Measurements from ENCODE around the gene MYH6. TPM values are rescaled to one million over a fixed set of nuclear protein-coding genes. Genes with fewer than 3 reads are reported as not detected.

Gene MYH6
- total RNA-seq, 2 donors from 2014 or later: 0.28 TPM; not detected in 1

GRCh38 chr14:23441076-23441475 is 33.0 kb upstream of the MYH6 start:
- H3K4me3 Mint-ChIP-seq: no peak overlapping the region
- ATAC-seq: no peak
- no peak for DNase-seq (ENCODE audit: low spot score)
- H3K9me3 Mint-ChIP-seq: no peaks in the 10 kb centered on the region
- peaks cover 0 to 3% of the 10 kb centered on the region in 2 donors for H3K4me1 Mint-ChIP-seq (ENCODE audit: low read depth in 2 of 2)
- no peak overlapping the region for H3K27ac Mint-ChIP-seq
- H3K27me3 Mint-ChIP-seq: peaks cover 27 to 28% of the 10 kb centered on the region in 2 donors
- H3K36me3 Mint-ChIP-seq: no peaks in the 10 kb centered on the region

- DNase-seq (ENCODE audit: low spot score) (no peak), ATAC-seq (no peak)
- no peak overlapping the region for H3K27ac Mint-ChIP-seq
- no peaks in the 10 kb centered on the region for H3K9me3 Mint-ChIP-seq
- peaks cover 0 to 3% of the 10 kb centered on the region in 2 donors for H3K4me1 Mint-ChIP-seq (ENCODE audit: low read depth in 2 of 2)
- peaks cover 27 to 31% of the 10 kb centered on the region in 2 donors for H3K27me3 Mint-ChIP-seq
- H3K4me3 Mint-ChIP-seq: no peak overlapping the region
- no peaks in the 10 kb centered on the region for H3K36me3 Mint-ChIP-seq
These were observed 31.2 kb upstream of the MYH6 start for GRCh38 chr14:23439107-23439835.

- peaks cover 26 to 28% of the 10 kb centered on the region in 2 donors for H3K27me3 Mint-ChIP-seq
- DNase-seq (ENCODE audit: low spot score) (no peak), ATAC-seq (no peak)
- H3K36me3 Mint-ChIP-seq: no peaks in the 10 kb centered on the region
- no peak overlapping the region for H3K4me3 Mint-ChIP-seq
- no peaks in the 10 kb centered on the region for H3K9me3 Mint-ChIP-seq
- no peak overlapping the region for H3K27ac Mint-ChIP-seq
- peaks cover 0 to 3% of the 10 kb centered on the region in 2 donors for H3K4me1 Mint-ChIP-seq (ENCODE audit: low read depth in 2 of 2)
These were observed 30.3 kb upstream of the MYH6 start for GRCh38 chr14:23438101-23438971.

- ATAC-seq (no peak), DNase-seq (ENCODE audit: low spot score) (no peak)
- no peak overlapping the region for H3K27ac Mint-ChIP-seq
- no peaks in the 10 kb centered on the region for H3K36me3 Mint-ChIP-seq
- H3K4me3 Mint-ChIP-seq: no peak overlapping the region
- peaks cover 19 to 24% of the 10 kb centered on the region in 2 donors for H3K27me3 Mint-ChIP-seq
- peaks cover 0 to 3% of the 10 kb centered on the region in 2 donors for H3K4me1 Mint-ChIP-seq (ENCODE audit: low read depth in 2 of 2)
- H3K9me3 Mint-ChIP-seq: no peaks in the 10 kb centered on the region
These were observed 29.3 kb upstream of the MYH6 start for GRCh38 chr14:23437133-23438100.

- Mint-ChIP-seq H3K27ac (no peak overlapping the region), H3K36me3 (no peaks in the 10 kb centered on the region), H3K4me1 (ENCODE audit: low read depth in 2 of 2) (peaks cover 0 to 3% of the 10 kb centered on the region in 2 donors), H3K27me3 (peaks cover 20 to 21% of the 10 kb centered on the region in 2 donors), H3K9me3 (no peaks in the 10 kb centered on the region), H3K4me3 (no peak overlapping the region)
- ATAC-seq (no peak), DNase-seq (ENCODE audit: low spot score) (no peak)
These were observed 28.5 kb upstream of the MYH6 start for GRCh38 chr14:23436327-23437132.

- H3K36me3 Mint-ChIP-seq: no peaks in the 10 kb centered on the region
- peaks cover 22 to 27% of the 10 kb centered on the region in 2 donors for H3K27me3 Mint-ChIP-seq
- H3K9me3 Mint-ChIP-seq: no peaks in the 10 kb centered on the region
- no peak within 1 kb of the TSS for H3K27ac Mint-ChIP-seq
- H3K4me1 Mint-ChIP-seq (ENCODE audit: low read depth in 2 of 2): no peaks in the 10 kb centered on the region
- DNase-seq (ENCODE audit: low spot score) (no peak), ATAC-seq (no peak)
- H3K4me3 Mint-ChIP-seq: no peak within 1 kb of the TSS
These were observed 27.7 kb upstream of the MYH6 start, which contains the start of gene MYH7 for GRCh38 chr14:23435543-23436326. MYH7 (minus strand) TSS chr14:23435660; CDS start chr14:23433732, 1,928 bp downstream.

GRCh38 chr14:23434488-23435222 is 26.6 kb upstream of the MYH6 start:
- Mint-ChIP-seq H3K27ac (no peak overlapping the region), H3K4me1 (ENCODE audit: low read depth in 2 of 2) (no peaks in the 10 kb centered on the region), H3K4me3 (no peak overlapping the region), H3K27me3 (peaks cover 18 to 30% of the 10 kb centered on the region in 2 donors), H3K9me3 (no peaks in the 10 kb centered on the region), H3K36me3 (no peaks in the 10 kb centered on the region)
- DNase-seq (ENCODE audit: low spot score) (no peak), ATAC-seq (no peak)

- no peaks in the 10 kb centered on the region for H3K9me3 Mint-ChIP-seq
- no peak overlapping the region for H3K4me3 Mint-ChIP-seq
- H3K27ac Mint-ChIP-seq: no peak overlapping the region
- DNase-seq (ENCODE audit: low spot score) (no peak), ATAC-seq (no peak)
- H3K27me3 Mint-ChIP-seq: peaks cover 18 to 31% of the 10 kb centered on the region in 2 donors
- H3K36me3 Mint-ChIP-seq: no peaks in the 10 kb centered on the region
- H3K4me1 Mint-ChIP-seq (ENCODE audit: low read depth in 2 of 2): no peaks in the 10 kb centered on the region
These were observed 25.4 kb upstream of the MYH6 start for GRCh38 chr14:23433457-23433856.

GRCh38 chr14:23432946-23433345 is 24.9 kb upstream of the MYH6 start:
- no peak overlapping the region for H3K4me3 Mint-ChIP-seq
- H3K9me3 Mint-ChIP-seq: no peaks in the 10 kb centered on the region
- DNase-seq (ENCODE audit: low spot score) (no peak), ATAC-seq (no peak)
- peaks cover 18 to 31% of the 10 kb centered on the region in 2 donors for H3K27me3 Mint-ChIP-seq
- no peaks in the 10 kb centered on the region for H3K36me3 Mint-ChIP-seq
- no peak overlapping the region for H3K27ac Mint-ChIP-seq
- H3K4me1 Mint-ChIP-seq (ENCODE audit: low read depth in 2 of 2): no peaks in the 10 kb centered on the region

- no peak overlapping the region for H3K4me3 Mint-ChIP-seq
- H3K4me1 Mint-ChIP-seq (ENCODE audit: low read depth in 2 of 2): no peaks in the 10 kb centered on the region
- no peak overlapping the region for H3K27ac Mint-ChIP-seq
- DNase-seq (ENCODE audit: low spot score) (peak; percentile 32), ATAC-seq (no peak)
- peaks cover 15 to 31% of the 10 kb centered on the region in 2 donors for H3K27me3 Mint-ChIP-seq
- no peaks in the 10 kb centered on the region for H3K36me3 Mint-ChIP-seq
- H3K9me3 Mint-ChIP-seq: no peaks in the 10 kb centered on the region
These were observed 24.2 kb upstream of the MYH6 start for GRCh38 chr14:23432102-23432925.

- Mint-ChIP-seq H3K27me3 (peaks cover 15 to 31% of the 10 kb centered on the region in 2 donors), H3K9me3 (no peaks in the 10 kb centered on the region), H3K27ac (no peak overlapping the region), H3K4me3 (no peak overlapping the region), H3K36me3 (no peaks in the 10 kb centered on the region), H3K4me1 (ENCODE audit: low read depth in 2 of 2) (no peaks in the 10 kb centered on the region)
- DNase-seq (ENCODE audit: low spot score) (peak; percentile 10), ATAC-seq (no peak)
These were observed 23.4 kb upstream of the MYH6 start for GRCh38 chr14:23431486-23431885.

Data from natural killer cell treated with Interleukin-12 subunit alpha and Interleukin-12 subunit beta and Interleukin-15 and Interleukin-18, amount 100 ng/mL, for 72 hours (primary cell).